Motor neuron (in vitro differentiated cells): ENCODE results near the gene SLC36A3. TPM values are rescaled to one million over a fixed set of nuclear protein-coding genes. Genes with fewer than 3 reads are reported as not detected.
"Not testable (repeated sequence)": the region's sequence is repeated elsewhere in the genome, so short reads cannot be mapped to it uniquely, and the experiment has no call there.

ENCODE experiments used
- ATAC-seq, 8 experiments: fragments of 200-7000 bp; cut with Tn5 transposase; replicated peaks in 6 of 8; 2 replicates each; pipeline ENCODE4 v1.8.0; 2021; ENCODE audit warnings: mild to moderate bottlenecking in 8 of 8, moderate library complexity in 8 of 8
- H3K27ac ChIP-seq, 2 donors: fragments of 250-450 bp; sonication (Bioruptor Pico); 2 replicates each; pipeline ENCODE4 v1.9.0; 2021; ENCODE audit warnings: antibody characterized with exemption in 2 of 2, mild to moderate bottlenecking in 2 of 2, moderate library complexity in 1 of 2
- H3K4me1 ChIP-seq, 2 donors: fragments of 250-450 bp; sonication (Bioruptor Pico); replicated peaks in 1 of 2; 2 replicates each; pipeline ENCODE4 v1.6.1; 2021; ENCODE audit warnings: antibody characterized with exemption in 2 of 2, mild to moderate bottlenecking in 2 of 2, moderate library complexity in 1 of 2
- H3K4me3 ChIP-seq, 5 donors: fragments of 250-450 bp; sonication (Bioruptor Pico); 2 replicates each; pipeline ENCODE4 v1.9.0; 2021; ENCODE audit warnings: antibody characterized with exemption in 5 of 5, mild to moderate bottlenecking in 5 of 5, moderate library complexity in 4 of 5
- WGBS, 10 experiments: fragments of 450-650 bp; shearing (Covaris generic); methylation state at CpG; one replicate each; pipeline ENCODE4 v1.0.0; 2022; 5-methylcytosine and 5-hydroxymethylcytosine counted together
- in situ Hi-C, 9 experiments: fragments of 400-800 bp; cut with MboI; loops; one replicate each; pipeline ENCODE4 v1.15.0; 2021; ENCODE audit warnings: low sequenced_read_pairs in 9 of 9, low pct_unique_long_range_greater_than_20kb in 2 of 9; ENCODE audit not compliant: unreplicated experiment in 9 of 9
- total RNA-seq, 8 experiments: library from RNA; unstranded; fragments of 300-600 nt; gene quantifications; 2 replicates each; pipeline versions ENCODE4 v1.2.3 to v1.2.4, GENCODE V29; 2022

Gene SLC36A3
- total RNA-seq, 8 experiments from 2014 or later = 0.05 to 0.40 (median 0.17) TPM; not detected in 2

- Histone ChIP-seq H3K27ac (no peak within 1 kb of the TSS), H3K4me1 (peaks cover 4 to 7% of the 10 kb centered on the region in 2 donors), H3K4me3 (peak within 1 kb of the TSS; percentile 55 to 71 (median 58))
- 0 to 8% (median 0%) methylated on average over 2 to 6 of the region's 52 CpGs; no CpG with 5 or more reads in 4 of the 10 experiments for WGBS, 10 experiments
- peak; percentile 93 to 98 (median 97) for ATAC-seq
- in situ Hi-C loops = no loop called here
Observed at GRCh38 chr5:151252762-151253604, 50.6 kb downstream of the SLC36A3 start, which contains the start of gene GM2A. GM2A (plus strand) TSS chr5:151253185; CDS start chr5:151253217, 32 bp downstream.

GRCh38 chr5:151251621-151252020 is 51.9 kb downstream of the SLC36A3 start:
- in situ Hi-C loops = no loop called here
- WGBS, 10 experiments = 96 to 100% (median 100%) methylated on average over 1 to 4 of the region's 4 CpGs; no CpG with 5 or more reads in 2 of the 10 experiments
- Histone ChIP-seq H3K27ac (no peak overlapping the region), H3K4me3 (no peak overlapping the region), H3K4me1 (peaks cover 4 to 7% of the 10 kb centered on the region in 2 donors)
- no peak for ATAC-seq

- Histone ChIP-seq H3K27ac (no peak overlapping the region), H3K4me1 (peaks cover 4 to 7% of the 10 kb centered on the region in 2 donors), H3K4me3 (no peak overlapping the region)
- ATAC-seq = no peak
- WGBS, 10 experiments = 80 to 100% (median 93%) methylated on average over 2 to 5 of the region's 5 CpGs; no CpG with 5 or more reads in 1 of the 10 experiments
- in situ Hi-C loops = no loop called here
Observed at GRCh38 chr5:151251001-151251551, 52.5 kb downstream of the SLC36A3 start.

GRCh38 chr5:151250346-151251000 is 53.1 kb downstream of the SLC36A3 start:
- ATAC-seq = no peak
- in situ Hi-C loops = no loop called here
- Histone ChIP-seq H3K27ac (no peak overlapping the region), H3K4me3 (no peak overlapping the region), H3K4me1 (peaks cover 4 to 7% of the 10 kb centered on the region in 2 donors)
- 33 to 92% (median 86%) methylated on average over 2 to 10 of the region's 10 CpGs for WGBS, 10 experiments

GRCh38 chr5:151249281-151249680 is 54.3 kb downstream of the SLC36A3 start:
- H3K4me1 ChIP-seq = peaks cover 4 to 7% of the 10 kb centered on the region in 2 donors
- H3K4me3 ChIP-seq = no peak overlapping the region
- H3K27ac ChIP-seq = no peak overlapping the region
- in situ Hi-C loops = no loop called here
- ATAC-seq = no peak
- 0 to 95% (median 77%) methylated on average over 1 to 5 of the region's 5 CpGs; no CpG with 5 or more reads in 2 of the 10 experiments for WGBS, 10 experiments

GRCh38 chr5:151248651-151249050 is 54.9 kb downstream of the SLC36A3 start:
- in situ Hi-C loops = no loop called here
- ATAC-seq = no peak
- 17 to 100% (median 60%) methylated on average over 1 to 2 of the region's 2 CpGs; no CpG with 5 or more reads in 4 of the 10 experiments for WGBS, 10 experiments
- H3K4me1 ChIP-seq = peaks cover 1 to 2% of the 10 kb centered on the region in 2 donors
- H3K27ac ChIP-seq = no peak overlapping the region
- no peak overlapping the region for H3K4me3 ChIP-seq

GRCh38 chr5:151245680-151246219 is 57.8 kb downstream of the SLC36A3 start:
- no peak for ATAC-seq
- WGBS, 10 experiments = 24 to 100% (median 73%) methylated on average over 2 to 4 of the region's 4 CpGs; no CpG with 5 or more reads in 3 of the 10 experiments
- no peaks in the 10 kb centered on the region for H3K4me1 ChIP-seq
- in situ Hi-C loops = no loop called here
- H3K27ac ChIP-seq = no peak overlapping the region
- no peak overlapping the region for H3K4me3 ChIP-seq

GRCh38 chr5:151244206-151244605 is 59.4 kb downstream of the SLC36A3 start:
- Histone ChIP-seq H3K4me3 (no peak overlapping the region), H3K27ac (no peak overlapping the region), H3K4me1 (no peaks in the 10 kb centered on the region)
- in situ Hi-C loops = no loop called here
- WGBS, 10 experiments = 69% methylated on average over 2 of the region's 3 CpGs; no CpG with 5 or more reads in 9 of the 10 experiments
- ATAC-seq = no peak

- no peak for ATAC-seq
- Histone ChIP-seq H3K4me3 (no peak overlapping the region), H3K27ac (no peak overlapping the region), H3K4me1 (peaks cover 0 to 4% of the 10 kb centered on the region in 2 donors)
- in situ Hi-C loops = no loop called here
- 78 to 100% (median 90%) methylated on average over 1 to 4 of the region's 4 CpGs; no CpG with 5 or more reads in 3 of the 10 experiments for WGBS, 10 experiments
Observed at GRCh38 chr5:151243564-151243963, 60.0 kb downstream of the SLC36A3 start.

GRCh38 chr5:151243127-151243526 is 60.4 kb downstream of the SLC36A3 start:
- Histone ChIP-seq H3K4me1 (peaks cover 0 to 4% of the 10 kb centered on the region in 2 donors), H3K27ac (no peak overlapping the region), H3K4me3 (no peak overlapping the region)
- no peak for ATAC-seq
- in situ Hi-C loops = no loop called here
- whole genome bisulfite sequencing, 10 experiments = 38 to 100% (median 84%) methylated on average over 1 to 4 of the region's 4 CpGs; no CpG with 5 or more reads in 2 of the 10 experiments

GRCh38 chr5:151240924-151241635 is 62.5 kb downstream of the SLC36A3 start:
- peak in 4 of 8 experiments; percentile 32 to 84 (median 64) for ATAC-seq
- WGBS, 10 experiments = 17 to 100% (median 88%) methylated on average over 1 to 2 of the region's 2 CpGs; no CpG with 5 or more reads in 4 of the 10 experiments
- Histone ChIP-seq H3K4me3 (no peak overlapping the region), H3K4me1 (peaks cover 0 to 4% of the 10 kb centered on the region in 2 donors), H3K27ac (no peak overlapping the region)
- in situ Hi-C loops = no loop called here

- in situ Hi-C loops, H3K4me3 ChIP-seq: not testable (repeated sequence)
Observed at GRCh38 chr5:151240268-151240835, 63.2 kb downstream of the SLC36A3 start.

More at GRCh38 chr5:151240268-151240835, 63.2 kb downstream of the SLC36A3 start:
- H3K4me1 ChIP-seq, ATAC-seq, H3K27ac ChIP-seq: not testable (repeated sequence)
- 77 to 100% (median 94%) methylated on average over 1 to 7 of the region's 10 CpGs; no CpG with 5 or more reads in 2 of the 10 experiments for WGBS, 10 experiments
